Measurements from ENCODE around the gene HSPG2. TPM values are rescaled to one million over a fixed set of nuclear protein-coding genes. Genes with fewer than 3 reads are reported as not detected.

HSPG2 gene
- total and polyA plus RNA-seq, 9 of the 15 experiments (the other 6 are each of a cell fraction or from before 2014, with no cell fraction given): 0.14 to 160 (median 15.7) TPM

- Histone ChIP-seq H3K9me1 (ENCODE audit: control insufficient read depth, insufficient read depth, low read length) (peaks cover 11% of the 10 kb centered on the region), H3K9ac (ENCODE audit: insufficient read depth in 1 of 2, low read depth in 2 of 2, low read length in 2 of 2) (0 out of 4 replicates have a peak overlapping the region, but pooled peaks of 1 of the 2 experiments have one; percentile 15), H3K36me3 (ENCODE audit: control insufficient read depth, insufficient read depth, low read length) (peaks cover 88% of the 10 kb centered on the region), H3K27ac (ENCODE audit: extremely low read depth, low read depth, low read length) (no peak overlapping the region), H2AFZ (ENCODE audit: low read depth, low read length) (no peak overlapping the region), H3K4me1 (replicated peaks in 1 of 2; ENCODE audit: control insufficient read depth in 2 of 2, insufficient read depth in 2 of 2, low read length in 2 of 2) (peaks cover 3 to 42% of the 10 kb centered on the region in 2 experiments; a peak in 3 of 5 replicates), H3K9me3 (replicated peaks; ENCODE audit: control insufficient read depth, insufficient read depth, low read depth, low read length) (no peaks in the 10 kb centered on the region), H3K4me2 (ENCODE audit: insufficient read depth, low read length) (no peak overlapping the region), H4K20me1 (replicated peaks; ENCODE audit: control insufficient read depth, insufficient read depth, low read length) (no peaks in the 10 kb centered on the region), H3K4me3 (no peak overlapping the region), H3K79me2 (ENCODE audit: control insufficient read depth, insufficient read depth, low read length) (no peaks in the 10 kb centered on the region), H3K27me3 (ENCODE audit: control insufficient read depth in 2 of 2, insufficient read depth in 2 of 2, low read length in 2 of 2) (no peaks in the 10 kb centered on the region)
- in situ Hi-C loops (cut with MboI): no loop called here
- ATAC-seq (no peak), FAIRE-seq (no peak), DNase-seq (ENCODE audit: extremely low read depth in 1 of 4, low spot score in 3 of 4) (no peak)
- ChIA-PET CTCF (ENCODE audit: low intra/inter-chr PET ratio) (no interaction called here), POLR2A (interaction anchor here (0.6 to 0.7 kb wide), 3 partner anchors 23 to 1065 kb away, joined by 3 read pairs; no protein-coding TSS in a partner anchor)
- 91% methylated on average over 25 of the region's 30 CpGs for WGBS (ENCODE audit: insufficient coverage, low coverage, missing lambda C conversion rate)
- no TSS peak for BruUV-seq (replicated peaks)
- TF ChIP-seq POLR2G (IDR thresholded peaks at IDR 0.05; ENCODE audit: low read depth, low read length) (peak; percentile 36; the same call in 1 of the 2 replicates), U2AF2 (optimal IDR thresholded peaks at IDR 0.05; ENCODE audit: low read depth, low read length) (no peak), IRF2 (CRISPR knock-in tag; IDR thresholded peaks at IDR 0.05) (0 out of 2 replicates have a peak, but pooled peaks have one; percentile 9), ZNF511 (CRISPR knock-in tag; IDR thresholded peaks at IDR 0.05) (no peak), SMARCA5 (IDR thresholded peaks at IDR 0.05) (no peak), CTCF (IDR thresholded peaks at IDR 0.05 in 2 of 3, conservative IDR thresholded peaks at IDR 0.05 in 1 of 3; ENCODE audit: insufficient read depth in 2 of 3, low read depth in 1 of 3, low read length in 3 of 3) (no peak), ZNF639 (CRISPR knock-in tag; conservative IDR thresholded peaks at IDR 0.05 in 1 of 2, IDR thresholded peaks at IDR 0.05 in 1 of 2) (no peak)
- intact Hi-C loops (cut with micrococcal nuclease): no loop called here
These were observed 87.1 kb downstream of the HSPG2 start for GRCh38 chr1:21849909-21850576.
